ENCODE results near the gene SLFN5.

- TF ChIP-seq POLR2A (IDR thresholded peaks at IDR 0.05; ENCODE audit: low read depth, low read length) (no peak), TAF1 (IDR thresholded peaks at IDR 0.05; ENCODE audit: borderline replicate concordance, low read depth, low read length) (no peak)
Measured at GRCh38 chr17:35235289-35235688, 7.6 kb upstream of the SLFN5 start.

Measured in GM12892 (cell line).